MCF 10A (cell line): Measurements from ENCODE around the gene STX12. TPM values are rescaled to one million over a fixed set of nuclear protein-coding genes. Genes with fewer than 3 reads are reported as not detected.
"Not testable (repeated sequence)": the region's sequence is repeated elsewhere in the genome, so short reads cannot be mapped to it uniquely, and the experiment has no call there.

Experiments
- BruUV-seq: library from RNA; stranded (reverse); fragments of 400-500 nt; replicated peaks from 2 replicates; lab custom pipeline; 2021; lab: Mats Ljungman, UMichigan
- CTCF ChIA-PET: fragments of 300-600 bp; sonication (Branson Sonifier 250); formaldehyde crosslinking; extraction: SDS; loops from one replicate; lab custom pipeline; 2021; ENCODE audit warnings: antibody characterized with exemption, inconsistent platforms; lab: Yijun Ruan, JAX
- POLR2A ChIA-PET: fragments of 300-600, 350-650 bp; sonication (Branson Sonifier 250); formaldehyde crosslinking; extraction: SDS; loops from one replicate; lab custom pipeline; 2020; ENCODE audit warnings: antibody characterized with exemption, inconsistent platforms; lab: Yijun Ruan, JAX
- DNase-seq: peaks from one replicate; pipeline ENCODE4 v3.0.0-alpha.2; 2018; ENCODE audit not compliant: unreplicated experiment
- H3K27ac Mint-ChIP-seq: one replicate; pipeline ENCODE4 v1.8.0; 2022; ENCODE audit warnings: mild to moderate bottlenecking, low read depth, mixed read lengths; ENCODE audit not compliant: unreplicated experiment
- H3K27me3 Mint-ChIP-seq: one replicate; pipeline ENCODE4 v1.8.0; 2022; ENCODE audit warnings: mixed read lengths; ENCODE audit not compliant: insufficient read depth, unreplicated experiment
- H3K36me3 Mint-ChIP-seq: one replicate; pipeline ENCODE4 v1.8.0; 2022; ENCODE audit warnings: mild to moderate bottlenecking, moderate library complexity, mixed read lengths; ENCODE audit not compliant: insufficient read depth, unreplicated experiment
- H3K4me1 Mint-ChIP-seq: one replicate; pipeline ENCODE4 v1.8.0; 2022; ENCODE audit warnings: mixed read lengths; ENCODE audit not compliant: insufficient read depth, unreplicated experiment
- H3K4me3 Mint-ChIP-seq: one replicate; pipeline ENCODE4 v1.8.0; 2022; ENCODE audit warnings: mild to moderate bottlenecking, moderate library complexity, mixed read lengths; ENCODE audit not compliant: unreplicated experiment
- H3K9me3 Mint-ChIP-seq: one replicate; pipeline ENCODE4 v1.8.0; 2022; ENCODE audit warnings: mixed read lengths; ENCODE audit not compliant: unreplicated experiment
- CTCF ChIP-seq: fragments of 200-600 bp; IDR thresholded peaks from one replicate; pipeline ENCODE4 v1.8.0; 2022; ENCODE audit warnings: antibody characterized with exemption, mild to moderate bottlenecking; ENCODE audit not compliant: unreplicated experiment
- intact Hi-C: fragments of 100-400 bp; cut with micrococcal nuclease; formaldehyde crosslinking; loops from 2 replicates; pipeline ENCODE4 v1.14.1; 2022
- total RNA-seq: library from RNA; stranded (reverse); gene quantifications from 2 replicates; pipeline ENCODE4 v1.2.3, GENCODE V29; 2022

Gene STX12
- total RNA-seq, 1 experiment from 2014 or later = 34.6 TPM

DNA sequence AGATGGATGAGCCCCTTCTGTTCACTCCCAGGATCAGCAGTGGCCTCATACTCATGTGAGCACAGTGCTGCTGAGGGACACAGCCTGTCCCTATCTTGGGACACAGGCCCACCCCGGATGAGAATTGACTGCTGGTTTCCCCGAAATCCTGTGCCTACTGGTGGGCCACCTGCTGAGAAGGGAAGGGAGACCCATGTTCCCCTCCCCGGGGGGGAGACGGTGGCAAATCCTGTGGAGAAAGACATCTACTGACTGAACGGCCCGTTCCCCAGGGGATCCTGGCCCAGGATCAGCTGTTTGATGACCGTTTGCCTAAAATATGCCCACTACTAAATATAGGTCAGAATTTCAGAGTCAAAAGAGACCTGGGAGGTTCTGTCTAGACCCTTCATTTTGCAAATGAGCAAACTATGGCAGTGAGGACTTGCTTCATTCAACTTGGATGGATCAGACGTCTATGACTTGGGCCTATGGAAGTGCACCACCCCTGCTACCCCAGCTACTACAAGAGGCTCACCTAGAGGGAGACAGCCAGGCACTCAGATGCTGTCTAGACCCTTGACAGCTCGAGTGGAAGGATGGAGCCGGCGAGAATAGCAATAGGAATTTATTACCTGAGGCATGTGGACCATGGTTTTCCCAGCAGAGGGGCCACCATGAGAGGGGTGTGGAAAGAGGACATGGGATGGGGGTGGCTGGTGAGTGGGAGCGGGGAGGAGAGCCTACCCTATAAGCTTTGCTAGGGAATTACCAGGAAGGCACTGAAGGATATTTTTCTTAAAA lies 83.7 kb downstream of the STX12 start:
- DNase-seq = no peak
- no peaks in the 10 kb centered on the region for H3K27me3 Mint-ChIP-seq
- no peak overlapping the region for H3K4me3 Mint-ChIP-seq
- H3K4me1 Mint-ChIP-seq = peaks cover 16% of the 10 kb centered on the region
- no peaks in the 10 kb centered on the region for H3K9me3 Mint-ChIP-seq
- H3K36me3 Mint-ChIP-seq = peaks cover 8% of the 10 kb centered on the region
- H3K27ac Mint-ChIP-seq = no peak overlapping the region
- no TSS peak for BruUV-seq
- no peak for TF ChIP-seq CTCF
- POLR2A ChIA-PET = interaction anchor here (0.6 to 1.6 kb wide), 5 partner anchors 24 to 337 kb away, joined by 3 to 10 read pairs (median 3); no protein-coding TSS in a partner anchor
- intact Hi-C loops = loop anchor here (5.0 kb wide), 2 partner anchors 101 to 351 kb away; partner anchors contain the start of gene XKR8
- CTCF ChIA-PET = interaction anchor here (0.6 to 6.1 kb wide), 11 partner anchors 15 to 382 kb away, joined by 3 to 74 read pairs (median 3); no protein-coding TSS in a partner anchor

DNA sequence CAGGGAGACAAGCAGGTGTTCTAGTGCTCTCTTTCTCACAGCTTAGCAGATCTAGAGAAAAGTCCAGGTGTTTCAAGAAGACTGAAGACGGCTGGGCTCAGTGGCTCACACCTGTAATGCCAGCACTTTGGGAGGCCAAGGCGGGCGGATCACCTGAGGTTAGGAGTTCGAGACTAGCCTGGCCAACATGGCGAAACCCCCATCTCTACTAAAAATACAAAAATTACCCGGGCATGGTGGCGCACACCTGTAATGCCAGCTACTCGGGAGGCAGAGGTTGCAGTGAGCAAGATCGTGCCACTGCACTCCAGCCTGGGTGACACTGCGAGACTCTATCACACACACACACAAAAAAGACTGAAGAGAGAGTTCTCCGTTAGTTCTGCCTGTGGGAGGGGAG lies 84.5 kb downstream of the STX12 start:
- not testable (repeated sequence) for DNase-seq, H3K9me3 Mint-ChIP-seq, H3K27me3 Mint-ChIP-seq, H3K36me3 Mint-ChIP-seq, H3K4me3 Mint-ChIP-seq, BruUV-seq
- intact Hi-C loops = loop anchor here (5.0 kb wide), 2 partner anchors 100 to 350 kb away; partner anchors contain the start of gene XKR8
- H3K27ac Mint-ChIP-seq = peak overlapping the region; percentile 84
- peaks cover 16% of the 10 kb centered on the region for H3K4me1 Mint-ChIP-seq
- ChIA-PET CTCF (interaction anchor here (0.5 to 6.1 kb wide), 15 partner anchors 8 to 355 kb away, joined by 3 to 74 read pairs (median 3); no protein-coding TSS in a partner anchor), POLR2A (interaction anchor here (0.9 to 1.6 kb wide), 4 partner anchors 24 to 123 kb away, joined by 3 to 10 read pairs (median 4); no protein-coding TSS in a partner anchor)

DNA sequence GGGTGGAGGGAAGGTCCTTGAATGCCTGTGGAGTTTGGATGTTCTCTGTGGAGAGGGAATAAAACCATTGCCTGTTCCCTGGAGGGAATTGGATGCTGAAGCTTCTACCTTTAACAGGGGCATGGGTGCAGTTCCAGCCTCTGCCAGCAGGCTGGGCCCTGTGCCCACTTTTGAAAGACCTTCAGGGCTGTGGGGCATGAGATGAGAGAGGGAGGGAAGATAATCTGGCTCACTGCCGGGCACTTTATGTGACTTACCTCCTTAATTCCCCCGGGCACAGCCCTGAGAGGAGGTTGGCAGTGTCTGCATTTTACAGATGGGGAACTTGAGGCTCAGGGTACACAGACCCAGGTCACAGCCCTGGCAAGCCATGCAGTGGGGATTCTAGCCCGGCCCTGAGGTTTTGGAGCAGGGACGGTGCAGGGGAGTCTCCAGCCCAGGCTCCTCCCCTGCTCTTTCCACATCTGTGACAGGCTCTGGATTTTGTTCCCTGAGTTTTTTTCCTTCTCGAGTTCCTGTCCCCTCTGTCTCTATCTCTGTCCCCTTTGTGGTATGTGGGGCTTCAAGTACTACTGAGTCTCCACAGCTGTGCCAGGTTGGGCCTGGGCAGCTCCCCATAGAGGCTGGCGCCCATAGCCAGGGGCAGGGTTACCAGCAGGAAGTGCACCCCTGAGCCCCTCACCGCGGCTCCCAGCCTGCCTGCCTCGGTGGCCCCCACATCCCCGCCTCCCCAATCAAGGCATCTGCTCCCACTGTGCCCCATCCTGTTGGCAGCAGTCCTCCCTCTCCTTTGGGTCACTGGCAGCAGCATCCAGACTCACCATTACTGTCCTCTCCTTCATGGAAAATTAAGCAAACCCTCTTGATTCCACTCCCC lies 85.3 kb downstream of the STX12 start:
- Mint-ChIP-seq H3K27ac (peak overlapping the region; percentile 84), H3K36me3 (peaks cover 6% of the 10 kb centered on the region), H3K9me3 (no peaks in the 10 kb centered on the region), H3K4me1 (peaks cover 23% of the 10 kb centered on the region), H3K27me3 (no peaks in the 10 kb centered on the region), H3K4me3 (peak overlapping the region; percentile 38)
- DNase-seq = peak; percentile 91
- POLR2A ChIA-PET = interaction anchor here (0.6 to 1.6 kb wide), 5 partner anchors 25 to 233 kb away, joined by 3 to 10 read pairs (median 3); no protein-coding TSS in a partner anchor
- CTCF ChIA-PET = interaction anchor here (0.5 to 6.1 kb wide), 14 partner anchors 8 to 355 kb away, joined by 3 to 74 read pairs (median 3); no protein-coding TSS in a partner anchor
- intact Hi-C loops = loop anchor here (2.0 to 5.0 kb wide), 5 partner anchors 46 to 349 kb away; partner anchors contain the start of gene XKR8
- BruUV-seq = no TSS peak
- TF ChIP-seq CTCF = peak; percentile 97

DNA sequence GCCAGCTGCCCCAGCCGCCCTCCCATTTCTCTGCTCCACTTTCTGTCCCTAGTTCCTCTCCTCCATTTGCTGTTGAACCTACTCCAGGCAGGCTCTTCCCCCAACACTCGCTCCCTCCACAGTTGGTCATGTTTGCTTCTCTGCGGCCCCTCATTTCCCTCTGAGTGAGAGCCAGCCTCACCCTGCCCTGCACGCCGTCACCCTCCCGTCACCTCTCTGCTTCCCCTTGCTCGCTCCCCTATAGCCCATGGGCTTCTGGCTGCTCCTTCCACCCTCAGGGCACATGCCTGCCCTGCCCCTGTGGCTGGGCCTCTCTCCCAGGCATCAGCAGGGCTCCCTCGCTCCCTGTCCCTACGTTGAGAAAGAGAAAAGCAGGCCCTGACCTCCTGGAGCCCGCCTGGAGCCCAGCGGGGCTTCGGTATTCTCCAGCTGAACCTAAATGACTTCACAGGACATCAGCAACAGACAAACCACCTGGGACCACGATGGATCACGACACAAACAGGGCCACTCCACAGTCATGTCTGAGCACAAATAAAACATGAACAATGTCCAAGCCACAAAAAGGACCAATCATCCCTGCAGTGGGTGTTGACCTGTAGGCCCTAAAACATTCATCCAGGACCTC lies 86.0 kb downstream of the STX12 start:
- ChIA-PET POLR2A (interaction anchor here (0.6 to 1.6 kb wide), 2 partner anchors 121 to 232 kb away, joined by 3 to 10 read pairs; no protein-coding TSS in a partner anchor), CTCF (interaction anchor here (0.6 to 6.1 kb wide), 5 partner anchors 18 to 129 kb away, joined by 3 to 74 read pairs (median 4); no protein-coding TSS in a partner anchor)
- H3K4me1 Mint-ChIP-seq = peaks cover 24% of the 10 kb centered on the region
- H3K27ac Mint-ChIP-seq = peak overlapping the region; percentile 84
- no peak for DNase-seq
- no peaks in the 10 kb centered on the region for H3K27me3 Mint-ChIP-seq
- H3K9me3 Mint-ChIP-seq = no peaks in the 10 kb centered on the region
- H3K36me3 Mint-ChIP-seq = peaks cover 6% of the 10 kb centered on the region
- H3K4me3 Mint-ChIP-seq = no peak overlapping the region
- BruUV-seq = no TSS peak
- no peak for TF ChIP-seq CTCF
- intact Hi-C loops = loop anchor here (2.0 to 5.0 kb wide), 5 partner anchors 46 to 348 kb away; partner anchors contain the start of gene XKR8
